Progenitor cell of endocrine pancreas (in vitro differentiated cells): Measurements from ENCODE around the gene BRF1. TPM values are rescaled to one million over a fixed set of nuclear protein-coding genes. Genes with fewer than 3 reads are reported as not detected.

Source experiments
- DNase-seq: peaks from one replicate; pipeline ENCODE4 v3.0.0; 2021; ENCODE audit warnings: low spot score; ENCODE audit not compliant: unreplicated experiment
- H3K27ac Mint-ChIP-seq: 2 replicates; pipeline ENCODE4 v1.8.0; 2021; ENCODE audit warnings: mild to moderate bottlenecking, moderate library complexity, mixed read lengths
- H3K27me3 Mint-ChIP-seq: 2 replicates; pipeline ENCODE4 v1.8.0; 2021; ENCODE audit warnings: mixed read lengths
- H3K36me3 Mint-ChIP-seq: 2 replicates; pipeline ENCODE4 v1.8.0; 2022; ENCODE audit warnings: mixed read lengths; ENCODE audit not compliant: insufficient read depth
- H3K4me1 Mint-ChIP-seq: 2 replicates; pipeline ENCODE4 v1.8.0; 2021; ENCODE audit warnings: low read depth, mixed read lengths
- H3K4me3 Mint-ChIP-seq: 2 replicates; pipeline ENCODE4 v1.8.0; 2021; ENCODE audit warnings: low read depth, mild to moderate bottlenecking, moderate library complexity, mixed read lengths
- H3K9me3 Mint-ChIP-seq: 2 replicates; pipeline ENCODE4 v1.8.0; 2021; ENCODE audit warnings: low read depth, mixed read lengths
- CTCF ChIP-seq: fragments of 200-600 bp; sonication (generic); IDR thresholded peaks from one replicate; pipeline ENCODE4 v1.5.0; 2021; ENCODE audit warnings: antibody characterized with exemption, mild to moderate bottlenecking; ENCODE audit not compliant: unreplicated experiment
- total RNA-seq: library from RNA; stranded (reverse); gene quantifications from 2 replicates; pipeline ENCODE4 v1.2.1, GENCODE V29; 2021

Gene BRF1
- total RNA-seq, 1 donor from 2014 or later: 49.9 TPM

- Mint-ChIP-seq H3K36me3 (peaks cover 6% of the 10 kb centered on the region), H3K4me3 (no peak overlapping the region), H3K4me1 (peaks cover 18% of the 10 kb centered on the region), H3K27me3 (no peaks in the 10 kb centered on the region), H3K27ac (no peak overlapping the region), H3K9me3 (no peaks in the 10 kb centered on the region)
- no peak for DNase-seq
- TF ChIP-seq CTCF: no peak
These were observed 25.7 kb upstream of the BRF1 start for GRCh38 chr14:105326568-105326867.

GRCh38 chr14:105325716-105326567 is 25.1 kb upstream of the BRF1 start:
- no peaks in the 10 kb centered on the region for H3K27me3 Mint-ChIP-seq
- H3K4me3 Mint-ChIP-seq: no peak overlapping the region
- no peaks in the 10 kb centered on the region for H3K9me3 Mint-ChIP-seq
- no peak for TF ChIP-seq CTCF
- H3K27ac Mint-ChIP-seq: no peak overlapping the region
- H3K4me1 Mint-ChIP-seq: peaks cover 18% of the 10 kb centered on the region
- peaks cover 6% of the 10 kb centered on the region for H3K36me3 Mint-ChIP-seq
- DNase-seq: no peak

GRCh38 chr14:105325303-105325702 is 24.5 kb upstream of the BRF1 start:
- peaks cover 18% of the 10 kb centered on the region for H3K4me1 Mint-ChIP-seq
- no peaks in the 10 kb centered on the region for H3K9me3 Mint-ChIP-seq
- DNase-seq: no peak
- no peak for TF ChIP-seq CTCF
- H3K4me3 Mint-ChIP-seq: no peak overlapping the region
- H3K27me3 Mint-ChIP-seq: no peaks in the 10 kb centered on the region
- no peak overlapping the region for H3K27ac Mint-ChIP-seq
- peaks cover 6% of the 10 kb centered on the region for H3K36me3 Mint-ChIP-seq

- H3K9me3 Mint-ChIP-seq: no peaks in the 10 kb centered on the region
- peaks cover 6% of the 10 kb centered on the region for H3K36me3 Mint-ChIP-seq
- no peak overlapping the region for H3K27ac Mint-ChIP-seq
- DNase-seq: no peak
- no peak for TF ChIP-seq CTCF
- no peak overlapping the region for H3K4me3 Mint-ChIP-seq
- H3K4me1 Mint-ChIP-seq: peaks cover 18% of the 10 kb centered on the region
- no peaks in the 10 kb centered on the region for H3K27me3 Mint-ChIP-seq
These were observed 24.1 kb upstream of the BRF1 start for GRCh38 chr14:105324871-105325270.

DNA sequence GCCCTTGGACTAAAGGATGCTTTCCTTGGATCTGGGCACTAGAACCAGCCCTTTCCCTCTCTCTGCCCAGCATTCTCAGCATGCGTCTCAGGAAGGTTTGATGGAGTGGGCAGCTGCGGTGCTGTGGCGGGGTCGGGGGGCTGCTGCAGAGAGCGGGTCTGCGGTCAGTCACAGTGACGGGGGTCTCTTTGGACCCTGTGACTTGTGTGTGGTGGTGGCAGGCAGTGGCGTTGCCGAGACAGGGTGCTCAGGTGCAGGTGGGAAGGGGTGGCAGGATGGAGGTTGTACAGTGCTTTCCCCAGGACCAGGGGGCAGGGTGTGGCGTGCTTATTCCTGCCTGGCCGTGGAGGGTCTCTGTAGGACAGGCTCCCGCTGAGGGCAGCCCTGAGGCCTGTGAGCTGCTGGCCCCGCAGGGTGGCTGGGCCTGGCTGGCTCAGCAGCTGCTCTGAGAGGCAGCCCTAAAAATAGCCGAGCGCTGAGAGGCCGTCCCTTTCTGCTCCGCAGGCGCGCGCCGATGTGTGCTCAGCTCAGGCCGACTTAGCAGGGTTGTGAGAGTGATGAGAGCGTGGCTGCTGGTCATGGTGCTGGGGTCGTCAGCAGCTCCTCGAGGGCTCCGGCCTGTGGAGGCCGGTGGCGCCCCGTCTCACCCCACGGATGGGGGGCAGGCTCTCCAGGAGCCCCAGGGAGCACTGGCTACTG is 23.4 kb upstream of the BRF1 start:
- DNase-seq: no peak
- H3K27ac Mint-ChIP-seq: no peak overlapping the region
- H3K4me3 Mint-ChIP-seq: no peak overlapping the region
- peaks cover 19% of the 10 kb centered on the region for H3K4me1 Mint-ChIP-seq
- H3K9me3 Mint-ChIP-seq: no peaks in the 10 kb centered on the region
- H3K36me3 Mint-ChIP-seq: peaks cover 7% of the 10 kb centered on the region
- no peak for TF ChIP-seq CTCF
- no peaks in the 10 kb centered on the region for H3K27me3 Mint-ChIP-seq
